Astrocyte (in vitro differentiated cells and primary cell): ENCODE measurements around the gene TPRG1. TPM values are rescaled to one million over a fixed set of nuclear protein-coding genes. Genes with fewer than 3 reads are reported as not detected.

Experiments
- DNase-seq: peaks from one replicate; pipeline ENCODE4 v3.0.0-alpha.2; 2010; ENCODE audit warnings: low read depth
- FAIRE-seq: peaks from 2 replicates; lab custom pipeline; 2011; peaks lifted over from hg19 to GRCh38; lab: Jason Lieb, UNC
- H2AFZ ChIP-seq: 2 replicates; pipeline ENCODE4 v1.6.0; 2012; ENCODE audit warnings: low read depth, low read length, inconsistent platforms
- H3K27ac ChIP-seq: 2 replicates; pipeline ENCODE4 v1.5.1; 2011; ENCODE audit warnings: low read depth, low read length, inconsistent platforms
- H3K27me3 ChIP-seq: 2 replicates; pipeline ENCODE4 v1.6.0; 2011; ENCODE audit warnings: low read length, inconsistent platforms; ENCODE audit not compliant: insufficient read depth
- H3K36me3 ChIP-seq: 2 replicates; pipeline ENCODE4 v1.5.1; 2011; ENCODE audit warnings: low read length, inconsistent platforms; ENCODE audit not compliant: insufficient read depth
- H3K4me1 ChIP-seq: 2 replicates; pipeline ENCODE4 v1.5.1; 2011; ENCODE audit warnings: low read length, inconsistent platforms; ENCODE audit not compliant: insufficient read depth
- H3K4me2 ChIP-seq: 2 replicates; pipeline ENCODE4 v1.6.0; 2012; ENCODE audit warnings: low read length, inconsistent platforms
- H3K4me3 ChIP-seq: 2 replicates; pipeline ENCODE4 v1.5.1; 2011; ENCODE audit warnings: low read depth, mild to moderate bottlenecking, low read length, inconsistent platforms; ENCODE audit not compliant: insufficient read depth
- H3K79me2 ChIP-seq: 2 replicates; pipeline ENCODE4 v1.6.0; 2012; ENCODE audit warnings: mild to moderate bottlenecking, low read length, inconsistent platforms; ENCODE audit not compliant: insufficient read depth
- H3K9ac ChIP-seq: 2 replicates; pipeline ENCODE4 v1.6.0; 2012; ENCODE audit warnings: mild to moderate bottlenecking, low read length, inconsistent platforms
- H3K9me3 ChIP-seq: 2 replicates; pipeline ENCODE4 v1.5.1; 2012; ENCODE audit warnings: low read depth, mild to moderate bottlenecking, low read length, inconsistent platforms; ENCODE audit not compliant: insufficient read depth
- H4K20me1 ChIP-seq: 2 replicates; pipeline ENCODE4 v1.6.0; 2012; ENCODE audit warnings: low read length, inconsistent platforms; ENCODE audit not compliant: insufficient read depth
- H3K27ac Mint-ChIP-seq: one replicate; pipeline ENCODE4 v1.8.0; 2021; ENCODE audit warnings: mild to moderate bottlenecking, mixed read lengths; ENCODE audit not compliant: unreplicated experiment
- H3K27me3 Mint-ChIP-seq: one replicate; pipeline ENCODE4 v1.8.0; 2021; ENCODE audit warnings: low read depth, mixed read lengths; ENCODE audit not compliant: unreplicated experiment
- H3K36me3 Mint-ChIP-seq: one replicate; pipeline ENCODE4 v1.8.0; 2021; ENCODE audit warnings: low read depth, mixed read lengths; ENCODE audit not compliant: unreplicated experiment
- H3K4me1 Mint-ChIP-seq: one replicate; pipeline ENCODE4 v1.8.0; 2021; ENCODE audit warnings: low read depth, mixed read lengths; ENCODE audit not compliant: unreplicated experiment
- H3K4me3 Mint-ChIP-seq: one replicate; pipeline ENCODE4 v1.8.0; 2021; ENCODE audit warnings: mild to moderate bottlenecking, moderate library complexity, mixed read lengths; ENCODE audit not compliant: unreplicated experiment
- H3K9me3 Mint-ChIP-seq: one replicate; pipeline ENCODE4 v1.8.0; 2021; ENCODE audit warnings: mild to moderate bottlenecking, mixed read lengths; ENCODE audit not compliant: unreplicated experiment
- EZH2 ChIP-seq: IDR thresholded peaks from 2 replicates; pipeline ENCODE4 v1.6.1; 2012; ENCODE audit warnings: mild to moderate bottlenecking, low read length, inconsistent platforms; ENCODE audit not compliant: insufficient read depth
- total RNA-seq: library from RNA; stranded (reverse); gene quantifications from 2 replicates; pipeline ENCODE4 v1.2.1, GENCODE V29; 2021
- TF ChIP-seq, protein P1 (sequence below): IDR thresholded peaks from 2 replicates; pipeline ENCODE4 v1.5.1; 2011; ENCODE audit warnings: low read depth, mild to moderate bottlenecking, inconsistent platforms, low read length, moderate library complexity; ENCODE audit not compliant: insufficient read depth

Gene TPRG1
- total RNA-seq, 1 donor from 2014 or later: 1.1 TPM

DNA sequence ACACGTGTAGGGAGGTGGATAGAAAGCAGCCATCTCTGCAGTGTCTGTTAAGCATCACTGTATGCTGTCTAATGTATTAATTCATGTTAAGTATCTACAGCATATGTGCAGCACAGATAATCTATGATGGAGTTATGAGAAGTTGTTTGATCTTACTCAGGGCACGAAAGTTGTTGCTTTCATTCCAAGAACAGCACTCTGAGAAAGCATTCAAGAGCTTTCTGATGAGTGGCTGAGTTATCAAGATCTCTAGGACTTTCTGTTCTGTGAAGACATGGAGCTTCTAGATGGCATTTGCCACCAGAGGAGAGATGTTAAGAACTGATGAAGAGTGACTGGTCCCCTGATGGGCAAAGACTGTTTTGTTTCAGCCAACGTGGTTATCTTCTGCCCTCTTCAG is 22.6 kb upstream of the TPRG1 start:
- Mint-ChIP-seq H3K4me3 (no peak overlapping the region), H3K36me3 (no peaks in the 10 kb centered on the region), H3K27ac (no peak overlapping the region), H3K9me3 (no peaks in the 10 kb centered on the region), H3K4me1 (peaks cover 8% of the 10 kb centered on the region), H3K27me3 (peaks cover 3% of the 10 kb centered on the region)
- Histone ChIP-seq H3K9me3 (no peaks in the 10 kb centered on the region), H4K20me1 (no peaks in the 10 kb centered on the region), H3K4me2 (no peak overlapping the region), H3K4me3 (no peak overlapping the region), H2AFZ (no peak overlapping the region), H3K4me1 (no peaks in the 10 kb centered on the region), H3K27me3 (no peaks in the 10 kb centered on the region), H3K9ac (no peak overlapping the region), H3K79me2 (no peaks in the 10 kb centered on the region), H3K27ac (no peak overlapping the region), H3K36me3 (no peaks in the 10 kb centered on the region)
- no peak for FAIRE-seq
- no peak for DNase-seq
- TF ChIP-seq, protein P1, sequence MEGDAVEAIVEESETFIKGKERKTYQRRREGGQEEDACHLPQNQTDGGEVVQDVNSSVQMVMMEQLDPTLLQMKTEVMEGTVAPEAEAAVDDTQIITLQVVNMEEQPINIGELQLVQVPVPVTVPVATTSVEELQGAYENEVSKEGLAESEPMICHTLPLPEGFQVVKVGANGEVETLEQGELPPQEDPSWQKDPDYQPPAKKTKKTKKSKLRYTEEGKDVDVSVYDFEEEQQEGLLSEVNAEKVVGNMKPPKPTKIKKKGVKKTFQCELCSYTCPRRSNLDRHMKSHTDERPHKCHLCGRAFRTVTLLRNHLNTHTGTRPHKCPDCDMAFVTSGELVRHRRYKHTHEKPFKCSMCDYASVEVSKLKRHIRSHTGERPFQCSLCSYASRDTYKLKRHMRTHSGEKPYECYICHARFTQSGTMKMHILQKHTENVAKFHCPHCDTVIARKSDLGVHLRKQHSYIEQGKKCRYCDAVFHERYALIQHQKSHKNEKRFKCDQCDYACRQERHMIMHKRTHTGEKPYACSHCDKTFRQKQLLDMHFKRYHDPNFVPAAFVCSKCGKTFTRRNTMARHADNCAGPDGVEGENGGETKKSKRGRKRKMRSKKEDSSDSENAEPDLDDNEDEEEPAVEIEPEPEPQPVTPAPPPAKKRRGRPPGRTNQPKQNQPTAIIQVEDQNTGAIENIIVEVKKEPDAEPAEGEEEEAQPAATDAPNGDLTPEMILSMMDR: no peak
- TF ChIP-seq EZH2: no peak

DNA sequence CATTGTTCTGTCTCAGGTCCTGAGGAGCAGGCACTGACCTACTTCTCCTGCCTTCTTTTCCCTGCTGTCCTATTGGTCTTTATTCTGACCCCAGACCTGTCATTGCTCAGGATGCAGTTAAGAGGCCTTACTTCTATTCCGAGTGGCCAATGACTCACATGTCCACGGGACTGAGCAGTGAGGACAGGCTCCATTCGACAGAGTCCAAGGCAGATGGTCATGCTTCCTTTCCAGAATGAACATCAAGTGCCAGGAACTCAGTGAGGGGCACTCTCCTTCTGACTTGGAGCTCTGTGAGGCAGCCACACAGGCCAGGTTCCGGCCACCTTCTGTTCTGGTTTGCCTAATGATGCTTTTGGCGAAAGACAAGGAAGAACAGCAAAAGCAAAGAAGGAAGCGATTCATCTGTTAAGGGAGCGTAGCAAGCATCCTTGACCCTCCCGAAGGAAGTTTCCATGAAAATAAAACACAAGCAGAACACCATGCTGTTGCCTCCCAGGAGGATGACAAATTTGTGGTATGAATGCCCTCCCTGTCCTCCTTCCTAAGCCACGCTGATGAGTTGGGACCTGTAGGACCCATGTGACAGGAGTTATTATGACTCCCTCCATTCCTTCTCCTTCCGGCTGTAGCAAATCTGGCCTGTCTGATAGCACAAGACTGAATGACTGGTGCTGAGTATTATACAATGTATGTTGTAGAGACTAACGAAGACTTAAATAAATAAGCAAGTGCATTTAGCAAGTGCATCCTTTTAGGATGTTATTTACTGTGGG is 14.4 kb upstream of the TPRG1 start:
- Histone ChIP-seq H3K27ac (no peak overlapping the region), H3K9ac (no peak overlapping the region), H3K4me2 (no peak overlapping the region), H3K4me3 (no peak overlapping the region), H3K36me3 (no peaks in the 10 kb centered on the region), H3K9me3 (no peaks in the 10 kb centered on the region), H4K20me1 (no peaks in the 10 kb centered on the region), H3K79me2 (no peaks in the 10 kb centered on the region), H3K4me1 (no peaks in the 10 kb centered on the region), H2AFZ (no peak overlapping the region), H3K27me3 (peaks cover 3% of the 10 kb centered on the region)
- Mint-ChIP-seq H3K27me3 (no peaks in the 10 kb centered on the region), H3K9me3 (no peaks in the 10 kb centered on the region), H3K4me3 (no peak overlapping the region), H3K27ac (no peak overlapping the region), H3K36me3 (peaks cover 5% of the 10 kb centered on the region), H3K4me1 (no peaks in the 10 kb centered on the region)
- no peak for DNase-seq
- no peak for TF ChIP-seq EZH2
- TF ChIP-seq, protein P1: no peak
- FAIRE-seq: no peak

DNA sequence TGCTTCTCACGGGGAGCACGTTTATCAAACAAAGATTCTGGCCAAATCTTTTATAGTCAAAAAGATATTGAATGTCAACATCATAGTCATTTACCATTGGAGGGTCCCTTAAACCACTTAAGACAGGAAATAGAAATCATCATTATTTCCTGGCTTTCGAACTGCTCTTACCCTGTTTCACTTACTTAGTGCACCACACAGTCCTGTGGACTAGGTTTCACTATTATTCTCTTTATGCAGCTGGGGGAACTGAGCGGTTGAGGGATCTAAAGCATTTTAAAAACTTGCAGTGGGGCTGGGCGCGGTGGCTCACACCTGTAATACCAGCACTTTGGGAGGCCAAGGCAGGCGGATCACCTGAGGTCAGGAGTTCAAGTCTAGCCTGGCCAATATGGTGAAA is 13.7 kb upstream of the TPRG1 start:
- TF ChIP-seq, protein P1: no peak
- no peak for TF ChIP-seq EZH2
- Histone ChIP-seq H4K20me1 (no peaks in the 10 kb centered on the region), H3K9ac (no peak overlapping the region), H3K79me2 (no peaks in the 10 kb centered on the region), H3K4me3 (no peak overlapping the region), H3K4me1 (no peaks in the 10 kb centered on the region), H3K27ac (no peak overlapping the region), H3K36me3 (no peaks in the 10 kb centered on the region), H3K4me2 (no peak overlapping the region), H2AFZ (no peak overlapping the region), H3K9me3 (no peaks in the 10 kb centered on the region), H3K27me3 (peaks cover 3% of the 10 kb centered on the region)
- Mint-ChIP-seq H3K27ac (no peak overlapping the region), H3K36me3 (peaks cover 5% of the 10 kb centered on the region), H3K9me3 (no peaks in the 10 kb centered on the region), H3K4me1 (no peaks in the 10 kb centered on the region), H3K4me3 (no peak overlapping the region), H3K27me3 (no peaks in the 10 kb centered on the region)
- FAIRE-seq (no peak), DNase-seq (no peak)
